ENCODE measurements around the gene MNX1. TPM values are rescaled to one million over a fixed set of nuclear protein-coding genes. Genes with fewer than 3 reads are reported as not detected.

MNX1 gene
- total RNA-seq, 1 donor from 2014 or later: 103 TPM

- Mint-ChIP-seq H3K4me1 (ENCODE audit: low read depth) (peaks cover 43% of the 10 kb centered on the region), H3K9me3 (ENCODE audit: low read depth) (no peaks in the 10 kb centered on the region), H3K4me3 (ENCODE audit: low read depth) (no peak overlapping the region), H3K36me3 (ENCODE audit: insufficient read depth) (no peaks in the 10 kb centered on the region), H3K27ac (no peak overlapping the region), H3K27me3 (peaks cover 42% of the 10 kb centered on the region)
- no peak for TF ChIP-seq CTCF (IDR thresholded peaks at IDR 0.05; ENCODE audit: unreplicated experiment)
- no peak for DNase-seq (ENCODE audit: low spot score, unreplicated experiment)
Measured at GRCh38 chr7:157017603-157018327, 7.3 kb upstream of the MNX1 start.

GRCh38 chr7:157017149-157017548 lies 6.7 kb upstream of the MNX1 start:
- no peaks in the 10 kb centered on the region for H3K36me3 Mint-ChIP-seq (ENCODE audit: insufficient read depth)
- H3K27ac Mint-ChIP-seq: no peak overlapping the region
- no peaks in the 10 kb centered on the region for H3K9me3 Mint-ChIP-seq (ENCODE audit: low read depth)
- no peak for TF ChIP-seq CTCF (IDR thresholded peaks at IDR 0.05; ENCODE audit: unreplicated experiment)
- peaks cover 42% of the 10 kb centered on the region for H3K4me1 Mint-ChIP-seq (ENCODE audit: low read depth)
- DNase-seq (ENCODE audit: low spot score, unreplicated experiment): no peak
- H3K4me3 Mint-ChIP-seq (ENCODE audit: low read depth): peak overlapping the region; percentile 21
- peaks cover 36% of the 10 kb centered on the region for H3K27me3 Mint-ChIP-seq

GRCh38 chr7:157016352-157017041 lies 6.0 kb upstream of the MNX1 start:
- no peaks in the 10 kb centered on the region for H3K36me3 Mint-ChIP-seq (ENCODE audit: insufficient read depth)
- H3K27me3 Mint-ChIP-seq: peaks cover 32% of the 10 kb centered on the region
- no peak for DNase-seq (ENCODE audit: low spot score, unreplicated experiment)
- TF ChIP-seq CTCF (IDR thresholded peaks at IDR 0.05; ENCODE audit: unreplicated experiment): no peak
- H3K4me1 Mint-ChIP-seq (ENCODE audit: low read depth): peaks cover 48% of the 10 kb centered on the region
- H3K4me3 Mint-ChIP-seq (ENCODE audit: low read depth): no peak overlapping the region
- peak overlapping the region; percentile 64 for H3K27ac Mint-ChIP-seq
- no peaks in the 10 kb centered on the region for H3K9me3 Mint-ChIP-seq (ENCODE audit: low read depth)

- Mint-ChIP-seq H3K9me3 (ENCODE audit: low read depth) (no peaks in the 10 kb centered on the region), H3K4me1 (ENCODE audit: low read depth) (peaks cover 50% of the 10 kb centered on the region), H3K36me3 (ENCODE audit: insufficient read depth) (no peaks in the 10 kb centered on the region), H3K27ac (peak overlapping the region; percentile 64), H3K4me3 (ENCODE audit: low read depth) (no peak overlapping the region), H3K27me3 (peaks cover 32% of the 10 kb centered on the region)
- no peak for TF ChIP-seq CTCF (IDR thresholded peaks at IDR 0.05; ENCODE audit: unreplicated experiment)
- no peak for DNase-seq (ENCODE audit: low spot score, unreplicated experiment)
Measured at GRCh38 chr7:157016024-157016351, 5.5 kb upstream of the MNX1 start.

- Mint-ChIP-seq H3K4me3 (ENCODE audit: low read depth) (no peak overlapping the region), H3K27ac (peak overlapping the region; percentile 49), H3K36me3 (ENCODE audit: insufficient read depth) (no peaks in the 10 kb centered on the region), H3K9me3 (ENCODE audit: low read depth) (no peaks in the 10 kb centered on the region), H3K27me3 (peaks cover 26% of the 10 kb centered on the region), H3K4me1 (ENCODE audit: low read depth) (peaks cover 50% of the 10 kb centered on the region)
- no peak for TF ChIP-seq CTCF (IDR thresholded peaks at IDR 0.05; ENCODE audit: unreplicated experiment)
- DNase-seq (ENCODE audit: low spot score, unreplicated experiment): no peak
Measured at GRCh38 chr7:157014635-157015555, 4.4 kb upstream of the MNX1 start.
